AG04449 (cell line): ENCODE measurements around the gene AK8.

Experiments used
- CTCF ChIA-PET: fragments of 350-600 bp; formaldehyde crosslinking; extraction: SDS; loops from one replicate; lab custom pipeline; 2021; ENCODE audit warnings: antibody characterized with exemption; lab: Yijun Ruan, JAX
- POLR2A ChIA-PET: fragments of 400-600, 350-600 bp; formaldehyde crosslinking; extraction: SDS; loops from one replicate; lab custom pipeline; 2020; ENCODE audit warnings: antibody characterized with exemption, inconsistent platforms; lab: Yijun Ruan, JAX
- DNase-seq: peaks from one replicate; pipeline ENCODE4 v3.0.0-alpha.2; 2010; ENCODE audit warnings: low read depth, low spot score
- H3K4me3 ChIP-seq: 2 replicates; pipeline ENCODE4 v1.5.1; 2011; ENCODE audit warnings: low read depth, mild to moderate bottlenecking, control low read depth, low read length
- TF ChIP-seq, protein P1 (sequence below): IDR thresholded peaks from one replicate; pipeline ENCODE4 v1.5.1; 2011; ENCODE audit warnings: mild to moderate bottlenecking, moderate library complexity, low read length, control low read depth, inconsistent platforms; ENCODE audit not compliant: insufficient read depth; ENCODE audit errors: missing control alignments

The AK8 gene

DNA sequence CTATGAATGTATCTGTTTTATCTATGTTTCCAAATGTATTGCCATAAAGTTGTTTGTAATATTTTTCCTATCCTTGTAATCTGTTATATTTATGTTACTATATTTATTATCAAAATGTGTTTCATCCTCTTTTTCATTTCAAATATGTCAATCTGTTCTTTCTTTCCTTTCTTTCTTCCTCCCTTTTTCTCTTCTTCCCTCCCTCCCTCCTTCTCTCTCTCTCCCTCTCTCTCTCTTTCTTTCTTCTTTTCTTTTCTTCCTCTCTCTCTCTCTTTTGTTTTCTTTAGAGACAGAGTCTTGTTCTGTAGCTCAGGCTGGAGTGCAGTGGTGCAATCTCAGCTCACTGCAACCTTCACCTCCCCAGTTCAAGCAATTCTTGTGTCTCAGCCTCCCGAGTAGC lies 116.5 kb downstream of the AK8 start:
- TF ChIP-seq, protein P1, sequence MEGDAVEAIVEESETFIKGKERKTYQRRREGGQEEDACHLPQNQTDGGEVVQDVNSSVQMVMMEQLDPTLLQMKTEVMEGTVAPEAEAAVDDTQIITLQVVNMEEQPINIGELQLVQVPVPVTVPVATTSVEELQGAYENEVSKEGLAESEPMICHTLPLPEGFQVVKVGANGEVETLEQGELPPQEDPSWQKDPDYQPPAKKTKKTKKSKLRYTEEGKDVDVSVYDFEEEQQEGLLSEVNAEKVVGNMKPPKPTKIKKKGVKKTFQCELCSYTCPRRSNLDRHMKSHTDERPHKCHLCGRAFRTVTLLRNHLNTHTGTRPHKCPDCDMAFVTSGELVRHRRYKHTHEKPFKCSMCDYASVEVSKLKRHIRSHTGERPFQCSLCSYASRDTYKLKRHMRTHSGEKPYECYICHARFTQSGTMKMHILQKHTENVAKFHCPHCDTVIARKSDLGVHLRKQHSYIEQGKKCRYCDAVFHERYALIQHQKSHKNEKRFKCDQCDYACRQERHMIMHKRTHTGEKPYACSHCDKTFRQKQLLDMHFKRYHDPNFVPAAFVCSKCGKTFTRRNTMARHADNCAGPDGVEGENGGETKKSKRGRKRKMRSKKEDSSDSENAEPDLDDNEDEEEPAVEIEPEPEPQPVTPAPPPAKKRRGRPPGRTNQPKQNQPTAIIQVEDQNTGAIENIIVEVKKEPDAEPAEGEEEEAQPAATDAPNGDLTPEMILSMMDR = no peak
- no peak overlapping the region for H3K4me3 ChIP-seq
- DNase-seq = no peak
- CTCF ChIA-PET = no interaction called here
- POLR2A ChIA-PET = interaction anchor here (0.6 kb wide), 1 partner anchor 19 kb away, joined by 3 read pairs; no protein-coding TSS in a partner anchor

- no peak overlapping the region for H3K4me3 ChIP-seq
- ChIA-PET CTCF (no interaction called here), POLR2A (no interaction called here)
- DNase-seq = no peak
- TF ChIP-seq, protein P1 = no peak
Observed at GRCh38 chr9:132760057-132760456, 118.0 kb downstream of the AK8 start.

DNA sequence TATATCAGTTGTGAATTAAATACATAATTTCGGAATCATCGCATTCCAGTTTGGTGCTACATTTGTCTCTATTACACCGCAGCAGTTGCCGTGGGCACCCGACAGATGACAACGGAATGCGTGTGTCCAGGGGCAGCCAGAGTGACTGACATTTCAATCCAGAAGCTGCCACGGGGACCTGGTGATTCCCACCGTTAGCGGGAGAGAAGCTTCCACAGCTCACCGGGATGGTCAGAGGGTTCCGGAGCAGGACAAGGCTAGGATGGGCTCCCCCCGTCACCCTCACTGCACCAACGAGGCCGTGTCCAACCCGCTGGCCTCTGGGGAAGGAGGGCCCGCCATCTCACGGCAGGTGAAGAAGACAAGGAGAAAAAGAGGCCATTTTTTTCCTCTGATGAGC lies 121.1 kb downstream of the AK8 start:
- no peak overlapping the region for H3K4me3 ChIP-seq
- POLR2A ChIA-PET = no interaction called here
- TF ChIP-seq, protein P1 = no peak
- DNase-seq = no peak
- CTCF ChIA-PET = no interaction called here

DNA sequence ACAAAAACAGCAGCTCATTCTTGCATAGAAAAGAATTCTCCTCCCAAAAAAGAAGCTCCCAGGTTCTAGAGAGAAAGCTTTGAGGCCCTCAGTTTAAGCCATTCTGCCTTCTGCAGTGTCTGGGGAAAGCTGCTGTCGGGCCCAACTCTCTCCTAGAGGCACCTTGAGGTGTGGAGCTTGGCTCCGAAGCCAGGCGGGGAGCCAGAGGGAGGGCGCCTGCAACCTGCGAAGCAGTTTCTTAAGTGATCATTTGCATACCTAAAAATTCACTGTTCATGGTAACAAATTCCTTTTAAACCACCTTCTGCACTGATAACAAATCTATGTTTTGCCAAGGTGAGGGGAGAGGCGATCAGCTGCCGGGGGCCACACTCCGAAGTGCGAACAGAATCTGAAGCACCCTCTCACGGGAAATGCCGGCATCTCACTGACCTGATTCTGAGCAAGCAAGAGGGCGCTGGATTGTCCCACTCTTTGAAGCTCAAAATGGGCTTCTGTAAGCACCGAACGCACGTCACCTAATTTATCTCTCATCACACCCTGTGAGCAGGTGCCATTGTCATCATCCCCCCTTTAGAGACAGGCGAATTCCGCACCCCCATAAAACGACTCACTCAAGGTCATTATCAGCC lies 121.8 kb downstream of the AK8 start:
- TF ChIP-seq, protein P1 = no peak
- CTCF ChIA-PET = no interaction called here
- POLR2A ChIA-PET = no interaction called here
- no peak for DNase-seq
- H3K4me3 ChIP-seq = no peak overlapping the region

DNA sequence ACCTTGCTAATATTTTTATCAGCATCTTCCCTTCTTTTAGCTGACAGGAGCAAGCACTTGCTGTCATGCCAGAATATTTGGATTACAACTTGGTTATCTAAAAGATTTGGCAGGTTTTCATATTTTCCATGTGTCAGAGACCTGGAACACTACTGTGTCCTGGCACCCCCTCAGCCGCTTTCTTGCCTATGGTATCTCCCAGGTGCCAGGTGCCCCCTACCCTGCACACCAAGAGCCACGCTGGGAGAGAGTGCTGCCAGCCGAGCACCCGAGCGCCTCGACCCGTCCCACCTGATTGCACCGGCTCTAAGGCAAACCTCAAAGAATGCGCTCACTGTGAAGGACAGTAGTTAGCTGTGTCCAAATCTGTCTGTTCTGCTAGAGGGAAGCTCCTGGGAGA lies 123.0 kb downstream of the AK8 start:
- DNase-seq = no peak
- TF ChIP-seq, protein P1 = no peak
- H3K4me3 ChIP-seq = no peak overlapping the region
- ChIA-PET POLR2A (no interaction called here), CTCF (interaction anchor here (1.3 kb wide), 1 partner anchor 14 kb away, joined by 3 read pairs; no protein-coding TSS in a partner anchor)

DNA sequence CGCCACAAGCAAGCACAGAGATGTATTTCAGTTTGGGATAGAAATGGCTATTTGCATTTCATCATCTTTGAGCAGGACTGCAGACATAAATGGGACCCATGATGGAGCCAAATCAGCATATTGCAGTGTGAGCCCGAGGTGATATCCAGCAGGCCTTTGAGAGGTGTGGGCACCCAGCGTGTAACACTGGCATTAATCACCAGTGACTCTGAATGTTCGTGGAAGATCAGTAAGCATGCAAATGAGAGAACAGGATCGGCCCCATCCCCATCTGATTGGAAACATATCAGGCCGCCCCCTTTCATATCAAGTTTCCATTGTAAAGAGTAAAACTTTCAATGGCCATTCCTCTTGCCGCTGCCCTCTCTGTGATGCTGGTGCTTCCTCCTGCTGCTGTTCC lies 123.8 kb downstream of the AK8 start:
- CTCF ChIA-PET = no interaction called here

More for the DNA sequence above, 123.8 kb downstream of the AK8 start:
- no peak for DNase-seq
- TF ChIP-seq, protein P1 = no peak
- H3K4me3 ChIP-seq = no peak overlapping the region
- POLR2A ChIA-PET = no interaction called here
